H9 (cell line): ENCODE measurements around the gene DCPS. TPM values are rescaled to one million over a fixed set of nuclear protein-coding genes. Genes with fewer than 3 reads are reported as not detected.

ENCODE experiments used
- DNase-seq: peaks from one replicate; pipeline ENCODE4 v3.0.0-alpha.2; 2017
- H2AFZ ChIP-seq: one replicate; pipeline ENCODE4 v1.6.1; 2013; ENCODE audit warnings: mild to moderate bottlenecking, low read length, control low read depth, moderate library complexity
- H2AK5ac ChIP-seq: 2 replicates; pipeline ENCODE4 v1.6.1; 2013; ENCODE audit warnings: low read length, control low read depth, mixed read lengths; ENCODE audit not compliant: insufficient read length
- H2BK120ac ChIP-seq: one replicate; pipeline ENCODE4 v1.6.1; 2013; ENCODE audit warnings: low read depth, mild to moderate bottlenecking, low read length, control low read depth, inconsistent platforms; ENCODE audit not compliant: poor library complexity, severe bottlenecking
- H2BK12ac ChIP-seq: 2 replicates; pipeline ENCODE4 v1.6.1; 2013; ENCODE audit warnings: low read length, control low read depth, mixed read lengths, low read depth; ENCODE audit not compliant: insufficient read length
- H2BK15ac ChIP-seq: 2 replicates; pipeline ENCODE4 v1.6.1; 2013; ENCODE audit warnings: low read depth, low read length, control low read depth
- H2BK20ac ChIP-seq: one replicate; pipeline ENCODE4 v1.6.1; 2013; ENCODE audit warnings: low read depth, mild to moderate bottlenecking, low read length, control low read depth, inconsistent platforms; ENCODE audit not compliant: poor library complexity, severe bottlenecking
- H2BK5ac ChIP-seq: 2 replicates; pipeline ENCODE4 v1.6.1; 2013; ENCODE audit warnings: low read length, control low read depth, mixed read lengths; ENCODE audit not compliant: insufficient read length
- H3K14ac ChIP-seq: 2 replicates; pipeline ENCODE4 v1.6.1; 2013; ENCODE audit warnings: low read length, control low read depth; ENCODE audit not compliant: insufficient read depth
- H3K18ac ChIP-seq: 2 replicates; pipeline ENCODE4 v1.6.1; 2013; ENCODE audit warnings: low read depth, mild to moderate bottlenecking, mixed read lengths, low read length, control low read depth; ENCODE audit not compliant: insufficient read length
- H3K23ac ChIP-seq: 2 replicates; pipeline ENCODE4 v1.6.1; 2013; ENCODE audit warnings: low read length, control low read depth, mixed read lengths, low read depth; ENCODE audit not compliant: insufficient read length
- H3K23me2 ChIP-seq: 2 replicates; pipeline ENCODE4 v1.6.1; 2013; ENCODE audit warnings: low read depth, mild to moderate bottlenecking, mixed read lengths, low read length, control low read depth; ENCODE audit not compliant: insufficient read length, poor library complexity, severe bottlenecking
- H3K27ac ChIP-seq: 2 replicates; pipeline ENCODE4 v1.5.1; 2013; ENCODE audit warnings: low read length, control low read depth, mixed read lengths, low read depth; ENCODE audit not compliant: insufficient read length
- H3K27me3 ChIP-seq: 2 replicates; pipeline ENCODE4 v1.6.1; 2013; ENCODE audit warnings: low read length, control low read depth, inconsistent platforms; ENCODE audit not compliant: insufficient read depth
- H3K4ac ChIP-seq: 2 replicates; pipeline ENCODE4 v1.6.1; 2013; ENCODE audit warnings: low read depth, mild to moderate bottlenecking, control low read depth, inconsistent platforms, low read length, moderate library complexity
- H3K4me1 ChIP-seq: 2 replicates; pipeline ENCODE4 v1.6.1; 2013; ENCODE audit warnings: low read length, control low read depth, inconsistent platforms; ENCODE audit not compliant: insufficient read depth
- H3K4me2 ChIP-seq: 2 replicates; pipeline ENCODE4 v1.6.1; 2013; ENCODE audit warnings: low read length, control low read depth, mixed read lengths; ENCODE audit not compliant: insufficient read length, insufficient read depth
- H3K56ac ChIP-seq: 2 replicates; pipeline ENCODE4 v1.6.1; 2013; ENCODE audit warnings: low read depth, mild to moderate bottlenecking, mixed read lengths, low read length, control low read depth; ENCODE audit not compliant: insufficient read length
- H3K79me1 ChIP-seq: 2 replicates; pipeline ENCODE4 v1.6.1; 2013; ENCODE audit warnings: low read depth, mild to moderate bottlenecking, moderate library complexity, low read length, control low read depth, inconsistent platforms; ENCODE audit not compliant: insufficient read depth, poor library complexity, severe bottlenecking
- H3K79me2 ChIP-seq: 2 replicates; pipeline ENCODE4 v1.6.1; 2013; ENCODE audit warnings: low read length, control low read depth, inconsistent platforms; ENCODE audit not compliant: insufficient read depth
- H3K9ac ChIP-seq: 2 replicates; pipeline ENCODE4 v1.6.1; 2013; ENCODE audit warnings: low read length, control low read depth, mixed read lengths; ENCODE audit not compliant: insufficient read length; ENCODE audit errors: extremely low read depth
- H3K9me3 ChIP-seq: one replicate; pipeline ENCODE4 v1.6.1; 2013; ENCODE audit warnings: low read depth, low read length, inconsistent platforms; ENCODE audit not compliant: control insufficient read depth
- H3T11ph ChIP-seq: one replicate; pipeline ENCODE4 v1.6.1; 2013; ENCODE audit warnings: mild to moderate bottlenecking, low read length, control low read depth, inconsistent platforms
- H4K20me1 ChIP-seq: one replicate; pipeline ENCODE4 v1.6.1; 2013; ENCODE audit not compliant: control insufficient read depth, insufficient read length, insufficient read depth
- H4K5ac ChIP-seq: 2 replicates; pipeline ENCODE4 v1.6.1; 2013; ENCODE audit warnings: low read depth, mild to moderate bottlenecking, mixed read lengths, low read length, control low read depth; ENCODE audit not compliant: insufficient read length
- H4K8ac ChIP-seq: replicated peaks from 2 replicates; pipeline ENCODE4 v1.6.1; 2013; ENCODE audit warnings: low read length, control low read depth, mixed read lengths, low read depth; ENCODE audit not compliant: insufficient read length
- H4K91ac ChIP-seq: 2 replicates; pipeline ENCODE4 v1.6.1; 2013; ENCODE audit warnings: low read depth, mild to moderate bottlenecking, moderate library complexity, mixed read lengths, low read length, control low read depth; ENCODE audit not compliant: insufficient read length
- H3K27ac Mint-ChIP-seq, 3 experiments: 2 replicates in 2 of 3; 3 replicates in 1 of 3; pipeline ENCODE4 v1.8.0; 2020 to 2021; ENCODE audit warnings: mixed read lengths in 3 of 3, mild to moderate bottlenecking in 1 of 3, moderate library complexity in 1 of 3
- H3K27me3 Mint-ChIP-seq: 2 replicates; pipeline ENCODE4 v1.8.0; 2021; ENCODE audit warnings: low read depth, mild to moderate bottlenecking, moderate library complexity, mixed read lengths
- H3K36me3 Mint-ChIP-seq, 3 experiments: 2 replicates in 2 of 3; 3 replicates in 1 of 3; pipeline ENCODE4 v1.8.0; 2020 to 2021; ENCODE audit warnings: low read depth in 3 of 3, mixed read lengths in 3 of 3; ENCODE audit not compliant: insufficient read depth in 1 of 3
- H3K4me1 Mint-ChIP-seq, 2 experiments: 2 replicates each; pipeline ENCODE4 v1.8.0; 2020; ENCODE audit warnings: mixed read lengths in 2 of 2
- H3K4me3 Mint-ChIP-seq, 2 experiments: 2 replicates in 1 of 2; 3 replicates in 1 of 2; pipeline ENCODE4 v1.8.0; 2020 to 2021; ENCODE audit warnings: mild to moderate bottlenecking in 2 of 2, mixed read lengths in 2 of 2, moderate library complexity in 1 of 2
- H3K9me3 Mint-ChIP-seq, 2 experiments: 2 replicates in 1 of 2; 3 replicates in 1 of 2; pipeline ENCODE4 v1.8.0; 2020; ENCODE audit warnings: mild to moderate bottlenecking in 2 of 2, mixed read lengths in 2 of 2, moderate library complexity in 1 of 2
- CTCF ChIP-seq: fragments of 200-600 bp; sonication (generic); conservative IDR thresholded peaks from 3 replicates; pipeline ENCODE4 v1.8.0; 2021; ENCODE audit warnings: antibody characterized with exemption, mild to moderate bottlenecking
- WGBS: extraction: QIAGEN DNeasy Blood & Tissue Kit; methylation state at CpG from one replicate; pipeline ENCODE4 v1.1.7; 2013; ENCODE audit warnings: missing lambda C conversion rate, low lambda C conversion rate, mixed read lengths; ENCODE audit not compliant: insufficient read length; ENCODE audit errors: extremely low coverage; 5-methylcytosine and 5-hydroxymethylcytosine counted together
- total RNA-seq: library from RNA; stranded (reverse); gene quantifications from 2 replicates; pipeline ENCODE4 v1.2.1, GENCODE V29; 2021

The DCPS gene
- total RNA-seq, 1 experiment from 2014 or later = 27.7 TPM

- H3K4me1 Mint-ChIP-seq = peaks cover 11% of the 10 kb centered on the region in 2 experiments
- Histone ChIP-seq H4K20me1 (peaks cover 3% of the 10 kb centered on the region), H3K23me2 (no peaks in the 10 kb centered on the region), H2BK12ac (no peak overlapping the region), H4K5ac (no peak overlapping the region), H3K79me2 (no peaks in the 10 kb centered on the region), H4K8ac (no peak overlapping the region), H3K23ac (no peak overlapping the region), H3K9ac (no peak overlapping the region), H3K4me2 (no peak overlapping the region), H3T11ph (no peak overlapping the region), H4K91ac (no peak overlapping the region), H2BK120ac (no peak overlapping the region), H3K27ac (no peak overlapping the region), H3K14ac (no peak overlapping the region), H3K18ac (no peak overlapping the region), H2AFZ (no peak overlapping the region), H2AK5ac (no peak overlapping the region), H3K56ac (no peak overlapping the region), H3K4me1 (no peaks in the 10 kb centered on the region; the same call in 1 of the 2 replicates), H2BK20ac (no peak overlapping the region), H3K27me3 (no peaks in the 10 kb centered on the region), H2BK5ac (no peak overlapping the region), H3K9me3 (no peaks in the 10 kb centered on the region), H3K79me1 (no peaks in the 10 kb centered on the region), H2BK15ac (no peak overlapping the region), H3K4ac (no peak overlapping the region)
- H3K27ac Mint-ChIP-seq = no peak overlapping the region; a peak in 1 of 7 replicates
- TF ChIP-seq CTCF = no peak
- H3K4me3 Mint-ChIP-seq = no peak overlapping the region
- H3K27me3 Mint-ChIP-seq = no peaks in the 10 kb centered on the region
- no peak for DNase-seq
- WGBS = no CpG with 5 or more reads among the region's 6 CpGs
- peaks cover 17 to 47% (median 29%) of the 10 kb centered on the region in 3 experiments; a peak in 6 of 7 replicates for H3K36me3 Mint-ChIP-seq
- H3K9me3 Mint-ChIP-seq = no peaks in the 10 kb centered on the region
These were observed 31.0 kb downstream of the DCPS start for GRCh38 chr11:126334659-126335462.
